GM12878 (cell line): ENCODE data around the gene OR4D1. TPM values are rescaled to one million over a fixed set of nuclear protein-coding genes. Genes with fewer than 3 reads are reported as not detected.

Experiments used
- ATAC-seq: fragments of 200-7000 bp; cut with Tn5 transposase; 3 replicates; pipeline ENCODE4 v1.9.1; 2020; ENCODE audit warnings: mild to moderate bottlenecking, moderate library complexity
- BruUV-seq: library from RNA; stranded (reverse); fragments of 400-500 nt; replicated peaks from 2 replicates; lab custom pipeline; 2021; lab: Mats Ljungman, UMichigan
- CTCF ChIA-PET: fragments of 300-600 bp; sonication (Branson Sonifier 250); formaldehyde crosslinking; extraction: SDS; loops from one replicate; lab custom pipeline; 2021; ENCODE audit warnings: inconsistent platforms; lab: Yijun Ruan, JAX
- POLR2A ChIA-PET: fragments of 350-600 bp; formaldehyde crosslinking; extraction: SDS; loops from one replicate; lab custom pipeline; 2021; ENCODE audit warnings: inconsistent platforms; lab: Charles Lee
- RAD21 ChIA-PET: fragments of 300-600 bp; sonication (Branson Sonifier 250); formaldehyde crosslinking; loops from one replicate; lab custom pipeline; 2023; ENCODE audit warnings: antibody characterized with exemption; ENCODE audit not compliant: unreplicated experiment; lab: Charles Lee
- SMC1A ChIA-PET: fragments of 300-600 bp; sonication (Branson Sonifier 250); formaldehyde crosslinking; loops from one replicate; lab custom pipeline; 2023; ENCODE audit not compliant: unreplicated experiment, uncharacterized antibody; lab: Charles Lee
- DNase-seq: peaks from one replicate; pipeline ENCODE4 v3.0.0-alpha.2; 2011; ENCODE audit warnings: low read depth, low spot score
- FAIRE-seq: peaks from 3 replicates; lab custom pipeline; 2011; peaks lifted over from hg19 to GRCh38; lab: Jason Lieb, UNC
- H2AFZ ChIP-seq: 2 replicates; pipeline ENCODE4 v1.6.0; 2011; ENCODE audit warnings: low read depth, low read length, control low read depth; ENCODE audit not compliant: control insufficient read depth
- H3K27ac ChIP-seq: 2 replicates; pipeline ENCODE4 v1.5.1; 2011; ENCODE audit warnings: control low read depth; ENCODE audit not compliant: control insufficient read depth, insufficient read depth
- H3K27me3 ChIP-seq, 2 experiments: replicated peaks in 1 of 2; 2 replicates each; pipeline versions ENCODE4 v1.6.0 to v1.6.1; 2011; ENCODE audit warnings: low read length in 1 of 2; ENCODE audit not compliant: control insufficient read depth in 2 of 2, insufficient read depth in 2 of 2
- H3K36me3 ChIP-seq, 2 experiments: 2 replicates each; pipeline ENCODE4 v1.5.1; 2011; ENCODE audit warnings: low read length in 1 of 2; ENCODE audit not compliant: control insufficient read depth in 2 of 2, insufficient read depth in 2 of 2
- H3K4me1 ChIP-seq: 2 replicates; pipeline ENCODE4 v1.6.1; 2011; ENCODE audit warnings: mild to moderate bottlenecking, low read length, moderate library complexity, mixed read lengths; ENCODE audit not compliant: control insufficient read depth, insufficient read depth
- H3K4me2 ChIP-seq: 2 replicates; pipeline ENCODE4 v1.6.0; 2011; ENCODE audit warnings: control low read depth; ENCODE audit not compliant: control insufficient read depth, insufficient read depth
- H3K4me3 ChIP-seq: fragments of 200-600 bp; sonication (generic); 2 replicates; pipeline ENCODE4 v1.5.1; 2016
- H3K79me2 ChIP-seq: 2 replicates; pipeline ENCODE4 v1.6.0; 2011; ENCODE audit warnings: low read length; ENCODE audit not compliant: control insufficient read depth, insufficient read depth
- H3K9ac ChIP-seq: 2 replicates; pipeline ENCODE4 v1.8.0; 2011; ENCODE audit warnings: low read length, control low read depth, mixed read lengths; ENCODE audit not compliant: control insufficient read depth, insufficient read depth
- H3K9me3 ChIP-seq: replicated peaks from 3 replicates; pipeline ENCODE4 v1.5.1; 2011; ENCODE audit warnings: mild to moderate bottlenecking, low read length; ENCODE audit not compliant: control insufficient read depth, insufficient read depth
- H4K20me1 ChIP-seq: 2 replicates; pipeline ENCODE4 v1.6.0; 2011; ENCODE audit not compliant: control insufficient read depth, insufficient read depth
- ATF3 ChIP-seq: IDR thresholded peaks from 2 replicates; pipeline ENCODE4 v1.6.1; 2011; ENCODE audit warnings: low read depth, mild to moderate bottlenecking, low read length, moderate library complexity, borderline replicate concordance; ENCODE audit errors: extremely low read depth
- ELK1 ChIP-seq: IDR thresholded peaks from 2 replicates; pipeline ENCODE4 v1.6.1; 2012; ENCODE audit warnings: low read depth, low read length, improper control_type of control experiment
- GABPA ChIP-seq: IDR thresholded peaks from 2 replicates; pipeline ENCODE4 v1.6.1; 2014; ENCODE audit warnings: antibody characterized with exemption, low read depth, mild to moderate bottlenecking, inconsistent platforms
- HCFC1 ChIP-seq: fragments of 150-350 bp; IDR thresholded peaks from 2 replicates; pipeline ENCODE4 v1.6.1; 2014; ENCODE audit warnings: low read length
- IKZF2 ChIP-seq, 2 experiments: fragments of 450-650 bp; IDR thresholded peaks; 2 replicates each; pipeline ENCODE4 v1.6.1; 2017; ENCODE audit warnings: mild to moderate bottlenecking in 2 of 2, moderate library complexity in 2 of 2
- JUNB ChIP-seq: IDR thresholded peaks from 2 replicates; pipeline ENCODE4 v1.6.1; 2016; ENCODE audit warnings: antibody characterized with exemption, mild to moderate bottlenecking
- KLF5 ChIP-seq: fragments of 450-650 bp; IDR thresholded peaks from 2 replicates; pipeline ENCODE4 v1.6.1; 2014; ENCODE audit warnings: mild to moderate bottlenecking; ENCODE audit not compliant: partially characterized antibody
- MTA2 ChIP-seq: fragments of 450-650 bp; IDR thresholded peaks from 2 replicates; pipeline ENCODE4 v1.6.1; 2016; ENCODE audit warnings: low read depth, mild to moderate bottlenecking, moderate library complexity
- MXI1 ChIP-seq: fragments of 150-350 bp; IDR thresholded peaks from 2 replicates; pipeline ENCODE4 v1.6.1; 2011; ENCODE audit warnings: low read depth, mild to moderate bottlenecking, inconsistent platforms, low read length, improper control_type of control experiment
- NFYA ChIP-seq: IDR thresholded peaks from 2 replicates; pipeline ENCODE4 v1.6.1; 2011; ENCODE audit warnings: low read depth, mild to moderate bottlenecking, low read length, improper control_type of control experiment, borderline replicate concordance
- PAX8 ChIP-seq: fragments of 450-650 bp; IDR thresholded peaks from 2 replicates; pipeline ENCODE4 v1.6.1; 2017; ENCODE audit warnings: mild to moderate bottlenecking, moderate library complexity
- PBX3 ChIP-seq: IDR thresholded peaks from 2 replicates; pipeline ENCODE4 v1.6.1; 2011; ENCODE audit warnings: mild to moderate bottlenecking, low read depth, low read length, moderate library complexity; ENCODE audit not compliant: insufficient replicate concordance
- SMARCA5 ChIP-seq: fragments of 450-650 bp; IDR thresholded peaks from 2 replicates; pipeline ENCODE4 v1.6.1; 2017; ENCODE audit warnings: mild to moderate bottlenecking
- SP1 ChIP-seq: IDR thresholded peaks from one replicate; pipeline ENCODE4 v1.6.1; 2011; ENCODE audit warnings: low read depth, low read length
- SRF ChIP-seq, 2 experiments: IDR thresholded peaks; 2 replicates each; pipeline ENCODE4 v1.6.1; 2011; ENCODE audit warnings: low read depth in 2 of 2, low read length in 2 of 2, mild to moderate bottlenecking in 1 of 2, moderate library complexity in 1 of 2
- STAT3 ChIP-seq: IDR thresholded peaks from 2 replicates; pipeline ENCODE4 v1.6.1; 2011; ENCODE audit warnings: low read depth, low read length, improper control_type of control experiment
- SUPT20H ChIP-seq: IDR thresholded peaks from 2 replicates; pipeline ENCODE4 v1.6.1; 2011; ENCODE audit warnings: low read depth, mild to moderate bottlenecking, low read length, moderate library complexity, borderline replicate concordance; ENCODE audit not compliant: control insufficient read depth
- ZBED1 ChIP-seq: IDR thresholded peaks from 2 replicates; pipeline ENCODE4 v1.6.1; 2016; ENCODE audit warnings: borderline replicate concordance
- WGBS: methylation state at CpG from one replicate; pipeline ENCODE4 v1.1.6; 2016; ENCODE audit warnings: low lambda C conversion rate; ENCODE audit not compliant: insufficient replicate concordance, insufficient coverage; ENCODE audit errors: missing lambda C conversion rate; 5-methylcytosine and 5-hydroxymethylcytosine counted together
- in situ Hi-C: fragments of 300-500 bp; cut with MboI; formaldehyde crosslinking; loops from 9 replicates; pipeline ENCODE4 v1.14.3; 2018; ENCODE audit warnings: mixed read lengths
- intact Hi-C: fragments of 100-400 bp; cut with micrococcal nuclease; formaldehyde crosslinking; loops from one replicate; pipeline ENCODE4 v1.14.2; 2022; ENCODE audit not compliant: unreplicated experiment
- polyA plus RNA-seq, 11 experiments: library from polyadenylated mRNA; depleted of rRNA in 4 of 11; unstranded in 6 of 11; stranded (reverse) in 5 of 11; fragments of >200 nt; fragmentation: Nextera tagmentation in 4 of 11; fragmentation: Illumina TruSeq in 1 of 11; extraction: Ambion mirVana in 4 of 11; extraction: Trizol in 1 of 11; gene quantifications; 1 replicate in 1 of 11; 2 replicates in 10 of 11; pipeline versions ENCODE4 v1.2.1 to v1.2.3, GENCODE V29; 2011 to 2016; ENCODE audit warnings: inconsistent platforms in 2 of 11, missing spikeins in 2 of 11, low read depth in 1 of 11
- total RNA-seq, 4 experiments: library from RNA; depleted of rRNA in 3 of 4; stranded (reverse); fragments of >200 nt in 3 of 4; fragmentation: Illumina TruSeq in 1 of 4; extraction: Trizol in 1 of 4; gene quantifications; 2 replicates each; pipeline versions ENCODE4 v1.2.1 to v1.2.3, GENCODE V29; 2013 to 2021

Gene OR4D1
- total and polyA plus RNA-seq, 10 of the 15 experiments (the other 5 are each of a cell fraction or from before 2014, with no cell fraction given): not detected

GRCh38 chr17:58181796-58182195 lies 33.6 kb downstream of the OR4D1 start:
- intact Hi-C loops: no loop called here
- no peak overlapping the region for H3K9ac ChIP-seq
- no peaks in the 10 kb centered on the region for H3K79me2 ChIP-seq
- H3K36me3 ChIP-seq: no peaks in the 10 kb centered on the region
- CTCF ChIA-PET: no interaction called here
- DNase-seq: no peak
- no peak overlapping the region for H3K4me3 ChIP-seq
- FAIRE-seq: no peak
- no peak for TF ChIP-seq STAT3
- TF ChIP-seq KLF5: no peak
- TF ChIP-seq SRF (IDR thresholded peaks at IDR 0.05; ENCODE audit: low read depth in 2 of 2, low read length in 2 of 2): no peak
- TF ChIP-seq MXI1: no peak
- TF ChIP-seq HCFC1: no peak
- TF ChIP-seq PBX3: no peak
- no peak for TF ChIP-seq NFYA
- TF ChIP-seq PAX8: no peak
- no peak for TF ChIP-seq ATF3
- no peak for TF ChIP-seq GABPA
- no peak for TF ChIP-seq SMARCA5
- TF ChIP-seq ZBED1: no peak
- no peak for TF ChIP-seq MTA2
- no peak for TF ChIP-seq SP1
- no peak for TF ChIP-seq ELK1
- no peak for TF ChIP-seq SUPT20H
- no peak for TF ChIP-seq JUNB
- TF ChIP-seq IKZF2 (IDR thresholded peaks at IDR 0.05): no peak
- H2AFZ ChIP-seq: no peak overlapping the region
- in situ Hi-C loops: no loop called here
- RAD21 ChIA-PET: interaction anchor here (1.2 kb wide), 1 partner anchor 9 kb away, joined by 5 read pairs; no protein-coding TSS in a partner anchor
- POLR2A ChIA-PET: no interaction called here
- H3K4me1 ChIP-seq: no peaks in the 10 kb centered on the region
- no peaks in the 10 kb centered on the region for H4K20me1 ChIP-seq
- no peaks in the 10 kb centered on the region for H3K9me3 ChIP-seq
- SMC1A ChIA-PET: interaction anchor here (1.7 kb wide), 1 partner anchor 9 kb away, joined by 5 read pairs; no protein-coding TSS in a partner anchor
- ATAC-seq: no peak
- H3K27me3 ChIP-seq: no peaks in the 10 kb centered on the region; a peak in 2 of 4 replicates
- no peak overlapping the region for H3K27ac ChIP-seq
- WGBS: 25% methylated on average over 4 of the region's 4 CpGs
- no TSS peak for BruUV-seq
- H3K4me2 ChIP-seq: no peak overlapping the region
